HG03457 (cell line): ENCODE measurements around the gene CFAP410.
A peak's percentile ranks its signal among the peaks of the same experiment; 100 is the strongest.

ENCODE experiments used
- ATAC-seq: cut with Tn5 transposase; IDR thresholded peaks from one replicate; pipeline ENCODE4 v1.9.1; 2021; ENCODE audit warnings: moderate number of reproducible peaks; ENCODE audit not compliant: unreplicated experiment

Gene CFAP410

GRCh38 chr21:44300262-44300959 lies 38.8 kb downstream of the CFAP410 start:
- ATAC-seq, result no peak

GRCh38 chr21:44299458-44300261 lies 39.5 kb downstream of the CFAP410 start, which contains the start of gene PFKL:
Gene PFKL (plus strand): TSS chr21:44300053. CDS start chr21:44300106, 53 bp downstream.
- ATAC-seq, result peak; percentile 41

- no peak for ATAC-seq
Measured at GRCh38 chr21:44299085-44299457, 40.1 kb downstream of the CFAP410 start.

GRCh38 chr21:44298301-44298700 lies 40.9 kb downstream of the CFAP410 start:
- ATAC-seq, result no peak

- ATAC-seq, result no peak
Measured at GRCh38 chr21:44297525-44298290, 41.5 kb downstream of the CFAP410 start.

- no peak for ATAC-seq
Measured at GRCh38 chr21:44296916-44297315, 42.3 kb downstream of the CFAP410 start.

- no peak for ATAC-seq
Measured at GRCh38 chr21:44296103-44296519, 43.1 kb downstream of the CFAP410 start.

GRCh38 chr21:44295646-44296045 lies 43.5 kb downstream of the CFAP410 start:
- ATAC-seq, result no peak

GRCh38 chr21:44295163-44295573 lies 44.0 kb downstream of the CFAP410 start:
- ATAC-seq, result no peak

GRCh38 chr21:44294391-44295162 lies 44.6 kb downstream of the CFAP410 start:
- no peak for ATAC-seq

- no peak for ATAC-seq
Measured at GRCh38 chr21:44293551-44294231, 45.5 kb downstream of the CFAP410 start.

- ATAC-seq, result no peak
Measured at GRCh38 chr21:44292812-44293195, 46.4 kb downstream of the CFAP410 start.

- ATAC-seq, result no peak
Measured at GRCh38 chr21:44291936-44292811, 47.0 kb downstream of the CFAP410 start.

- ATAC-seq, result no peak
Measured at GRCh38 chr21:44291078-44291935, 47.9 kb downstream of the CFAP410 start.

GRCh38 chr21:44290327-44291077 lies 48.7 kb downstream of the CFAP410 start:
- ATAC-seq, result no peak

- no peak for ATAC-seq
Measured at GRCh38 chr21:44289381-44290010, 49.7 kb downstream of the CFAP410 start.
